NCI-H82 treated with DMSO at 0.1 percent for 48 hours (cell line): ENCODE measurements around the gene NFATC2IP.
"Not testable (repeated sequence)": the region's sequence is repeated elsewhere in the genome, so short reads cannot be mapped to it uniquely, and the experiment has no call there.

Experiments
- DNase-seq: peaks from one replicate; lab custom pipeline; 2025; ENCODE audit not compliant: unreplicated experiment; lab: John Stamatoyannopoulos, UW

Gene NFATC2IP

GRCh38 chr16:28990375-28991040 lies 39.8 kb downstream of the NFATC2IP start:
- DNase-seq: no peak

- DNase-seq: no peak
Observed at GRCh38 chr16:28991687-28992086, 41.0 kb downstream of the NFATC2IP start.

GRCh38 chr16:28992496-28992895 lies 41.8 kb downstream of the NFATC2IP start:
- no peak for DNase-seq

GRCh38 chr16:28998837-28999236 lies 48.1 kb downstream of the NFATC2IP start:
- no peak for DNase-seq

- no peak for DNase-seq
Observed at GRCh38 chr16:28999577-28999976, 48.8 kb downstream of the NFATC2IP start.

GRCh38 chr16:29000019-29000418 lies 49.3 kb downstream of the NFATC2IP start:
- DNase-seq: no peak

- not testable (repeated sequence) for DNase-seq
Observed at GRCh38 chr16:29004496-29005139, 53.9 kb downstream of the NFATC2IP start.

GRCh38 chr16:29007730-29008593 lies 57.2 kb downstream of the NFATC2IP start:
- no peak for DNase-seq

GRCh38 chr16:29009050-29009837 lies 58.5 kb downstream of the NFATC2IP start:
- no peak for DNase-seq

- no peak for DNase-seq
Observed at GRCh38 chr16:29009838-29010166, 59.1 kb downstream of the NFATC2IP start.

- DNase-seq: no peak
Observed at GRCh38 chr16:29011112-29011511, 60.4 kb downstream of the NFATC2IP start.

GRCh38 chr16:29011851-29012250 lies 61.1 kb downstream of the NFATC2IP start:
- no peak for DNase-seq

GRCh38 chr16:29012913-29013553 lies 62.3 kb downstream of the NFATC2IP start:
- no peak for DNase-seq

GRCh38 chr16:29014561-29015069 lies 63.9 kb downstream of the NFATC2IP start:
- no peak for DNase-seq
